HuH-7.5 (cell line): ENCODE data around the gene NUP214.
"Not testable (repeated sequence)": the region's sequence is repeated elsewhere in the genome, so short reads cannot be mapped to it uniquely, and the experiment has no call there.

ENCODE experiments used
- DNase-seq: peaks from one replicate; pipeline ENCODE4 v3.0.0; 2011; ENCODE audit warnings: low spot score

The NUP214 gene

DNA sequence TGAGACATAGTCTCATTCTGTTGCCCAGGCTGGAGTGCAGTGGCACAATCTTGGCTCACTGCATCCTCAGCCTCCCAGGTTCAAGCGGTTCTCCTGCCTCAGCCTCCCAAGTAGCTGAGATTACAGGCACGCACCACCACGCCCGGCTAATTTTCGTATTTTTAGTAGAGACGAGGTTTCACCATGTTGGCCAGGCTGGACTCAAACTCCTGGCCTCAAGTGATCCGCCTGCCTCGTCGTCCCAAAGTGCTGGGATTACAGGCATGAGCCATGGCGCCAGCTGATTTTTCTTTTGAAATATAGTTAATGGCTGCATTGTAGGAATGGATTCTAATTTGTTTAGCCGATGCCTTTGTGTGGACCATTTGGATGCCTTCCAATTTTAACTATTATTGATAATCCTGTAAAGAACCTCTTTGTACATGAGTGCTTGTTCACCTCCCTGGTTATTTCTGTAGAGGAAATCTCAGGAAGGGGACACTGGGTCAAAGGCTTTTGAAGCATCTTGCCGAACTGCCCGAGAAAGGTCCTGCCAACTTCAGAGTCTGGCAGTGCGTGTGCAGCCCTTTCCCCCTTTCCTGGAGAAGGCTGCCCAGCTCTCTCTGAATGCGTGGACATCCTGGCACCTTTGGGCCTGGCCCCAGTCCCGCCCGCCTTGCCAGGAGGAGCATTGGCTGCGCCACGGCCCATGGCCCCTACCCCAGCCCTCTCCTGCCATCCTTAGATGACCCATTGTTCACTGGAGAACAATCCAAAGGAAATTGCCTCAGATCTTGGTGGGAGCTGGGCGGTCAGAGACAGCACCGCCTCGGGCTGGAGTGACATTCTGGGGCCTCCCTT lies 8.9 kb upstream of the NUP214 start:
- no peak for DNase-seq

DNA sequence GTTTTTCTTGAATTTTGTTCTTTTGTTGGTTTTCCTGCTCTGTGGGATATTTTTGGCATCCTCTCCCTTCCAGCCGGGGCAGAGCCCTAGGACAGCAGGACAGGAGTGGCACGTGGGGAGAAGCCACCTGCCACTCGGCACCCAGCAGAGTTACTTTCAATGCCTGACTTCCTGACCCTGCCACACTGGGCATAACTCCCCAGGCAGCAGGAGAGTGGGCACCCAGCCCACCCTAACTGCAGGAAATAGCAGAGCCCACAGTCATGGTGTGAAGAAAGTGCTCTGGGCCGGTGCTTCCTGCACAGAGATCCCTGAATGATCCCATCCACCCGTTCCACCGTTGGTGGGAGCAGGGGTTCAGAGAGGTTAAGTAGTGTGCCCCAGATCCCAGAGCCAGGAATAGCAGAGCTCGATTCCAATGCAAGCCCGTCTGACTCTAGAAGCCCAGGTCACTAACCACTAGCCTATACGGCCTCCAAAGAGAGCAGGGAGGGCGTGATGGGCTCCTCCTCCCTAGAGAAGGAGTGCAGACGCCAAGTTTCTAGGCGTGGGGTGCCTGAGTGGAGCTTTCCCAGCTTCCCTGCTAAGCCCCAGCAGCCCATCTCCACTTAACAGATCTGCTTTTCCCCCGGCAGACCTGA lies 8.1 kb upstream of the NUP214 start:
- DNase-seq, result no peak

DNA sequence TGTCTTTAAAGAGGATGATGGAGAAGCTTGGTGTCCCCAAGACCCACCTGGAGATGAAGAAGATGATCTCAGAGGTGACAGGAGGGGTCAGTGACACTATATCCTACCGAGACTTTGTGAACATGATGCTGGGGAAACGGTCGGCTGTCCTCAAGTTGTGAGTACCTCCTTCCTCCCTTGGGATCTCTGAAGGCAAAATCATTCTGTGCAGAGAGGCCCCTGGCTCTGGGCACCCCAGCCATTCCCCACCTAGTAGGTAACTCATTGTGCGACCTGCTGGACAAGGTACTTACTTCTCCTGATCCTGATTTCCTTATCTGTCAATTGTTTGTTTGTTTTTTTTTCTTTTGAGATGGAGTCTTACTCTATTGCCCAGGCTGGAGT lies 7.6 kb upstream of the NUP214 start:
- no peak for DNase-seq

DNA sequence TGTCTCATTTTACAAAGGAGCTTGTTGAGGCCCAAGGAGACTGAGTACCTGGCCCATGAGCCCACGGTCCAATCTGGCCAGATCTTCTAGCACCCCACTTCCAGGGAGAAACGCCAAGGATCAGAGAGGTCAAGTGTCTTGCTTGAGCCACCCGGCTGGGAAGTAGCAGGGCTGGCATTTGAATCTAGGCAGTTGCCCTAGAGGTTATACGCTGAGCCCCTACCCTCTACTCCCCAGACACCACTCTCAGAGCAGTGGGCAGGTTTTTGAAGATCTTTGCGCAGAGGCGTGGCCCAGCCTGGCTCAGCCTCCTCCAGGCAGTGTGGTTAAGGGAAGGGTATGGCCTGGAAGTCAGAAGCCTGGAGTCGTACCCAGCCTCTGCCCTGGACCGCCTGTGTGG lies 5.8 kb upstream of the NUP214 start:
- no peak for DNase-seq

DNA sequence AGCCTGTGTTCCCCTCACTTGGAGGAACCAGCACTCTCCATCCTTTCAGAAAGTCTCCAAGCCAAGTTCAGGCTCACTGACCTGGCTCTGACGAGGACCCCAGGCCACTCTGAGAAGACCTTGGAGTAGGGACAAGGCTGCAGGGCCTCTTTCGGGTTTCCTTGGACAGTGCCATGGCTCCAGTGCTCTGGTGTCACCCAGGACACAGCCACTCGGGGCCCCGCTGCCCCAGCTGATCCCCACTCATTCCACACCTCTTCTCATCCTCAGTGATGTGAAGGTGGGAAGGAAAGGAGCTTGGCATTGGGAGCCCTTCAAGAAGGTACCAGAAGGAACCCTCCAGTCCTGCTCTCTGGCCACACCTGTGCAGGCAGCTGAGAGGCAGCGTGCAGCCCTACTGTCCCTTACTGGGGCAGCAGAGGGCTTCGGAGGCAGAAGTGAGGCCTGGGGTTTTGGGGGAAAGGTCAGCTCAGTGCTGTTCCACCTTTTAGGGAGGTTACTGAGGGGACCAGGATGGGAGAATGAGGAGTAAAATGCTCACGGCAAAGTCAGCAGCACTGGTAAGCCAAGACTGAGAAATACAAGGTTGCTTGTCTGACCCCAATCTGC lies 4.7 kb upstream of the NUP214 start:
- no peak for DNase-seq

DNA sequence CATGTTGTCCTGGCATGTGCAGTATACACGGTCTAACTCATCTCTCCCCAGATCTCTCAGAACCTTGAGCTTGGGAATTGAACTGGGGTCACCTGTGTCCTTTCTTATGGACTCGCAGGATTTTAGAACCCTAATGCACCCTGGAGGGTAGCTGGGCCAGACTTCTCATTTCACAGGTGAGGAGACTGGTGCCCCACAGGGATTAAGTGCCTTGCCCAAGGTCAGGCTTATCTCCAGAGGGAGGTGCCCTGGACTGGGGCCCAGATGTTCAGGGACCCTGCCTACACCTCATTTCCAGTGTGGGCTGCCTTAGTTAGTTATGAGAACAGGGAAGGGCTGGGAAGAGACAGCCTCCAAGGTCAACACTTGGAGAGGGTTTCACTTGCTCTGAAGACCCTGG lies 4.0 kb upstream of the NUP214 start:
- DNase-seq, result no peak

DNA sequence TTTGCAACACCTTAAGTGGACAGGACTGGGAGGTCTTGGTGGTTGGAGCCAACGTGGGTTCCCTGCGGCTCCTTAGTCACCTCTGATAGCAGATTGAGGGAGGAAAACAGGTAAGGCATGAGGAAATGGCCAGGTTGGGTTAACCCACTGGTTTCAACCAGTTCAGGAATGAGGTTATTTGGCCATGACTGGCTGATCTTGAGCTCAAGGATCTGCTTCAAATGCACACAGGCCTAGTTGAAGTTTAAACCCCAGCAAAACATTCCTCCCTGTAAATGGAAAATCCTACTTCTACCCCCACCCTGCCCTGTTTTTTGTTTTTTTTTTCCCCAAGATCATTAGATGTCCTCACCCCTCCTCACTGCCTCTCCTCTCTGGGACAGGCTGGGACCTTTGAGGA lies 3.2 kb upstream of the NUP214 start:
- no peak for DNase-seq

DNA sequence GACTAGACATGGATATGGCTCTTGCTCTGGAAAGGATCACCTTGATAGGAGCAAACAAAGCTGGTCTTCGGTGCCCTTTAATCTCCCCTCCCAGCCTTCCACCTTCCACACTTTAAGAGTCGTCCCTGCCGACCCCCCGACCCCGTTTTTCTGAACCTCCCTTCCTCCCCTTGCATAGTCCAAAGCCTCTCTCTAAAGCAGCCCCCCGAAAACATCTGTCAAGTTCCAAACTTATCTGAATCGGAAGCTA lies 423 bp upstream of the NUP214 start:
- no peak for DNase-seq

DNA sequence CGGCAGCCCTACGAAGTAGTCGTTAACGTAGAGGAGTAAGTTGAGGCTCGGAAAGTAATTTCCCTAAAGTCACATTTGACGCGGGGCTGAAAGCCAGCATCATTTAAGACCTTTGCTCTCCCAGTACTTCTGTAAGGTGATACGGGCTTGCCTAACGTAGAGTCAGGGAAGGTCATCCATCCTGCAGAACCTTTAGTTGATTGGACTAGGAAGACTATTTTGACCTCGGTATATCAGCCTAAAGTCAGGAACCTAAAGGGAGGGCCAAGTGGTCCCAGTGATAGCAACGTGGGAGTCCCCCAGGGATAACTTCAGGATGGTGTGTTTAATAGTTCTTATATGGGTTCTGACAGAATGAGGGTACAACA lies 657 bp downstream of the NUP214 start:
- no peak for DNase-seq

DNA sequence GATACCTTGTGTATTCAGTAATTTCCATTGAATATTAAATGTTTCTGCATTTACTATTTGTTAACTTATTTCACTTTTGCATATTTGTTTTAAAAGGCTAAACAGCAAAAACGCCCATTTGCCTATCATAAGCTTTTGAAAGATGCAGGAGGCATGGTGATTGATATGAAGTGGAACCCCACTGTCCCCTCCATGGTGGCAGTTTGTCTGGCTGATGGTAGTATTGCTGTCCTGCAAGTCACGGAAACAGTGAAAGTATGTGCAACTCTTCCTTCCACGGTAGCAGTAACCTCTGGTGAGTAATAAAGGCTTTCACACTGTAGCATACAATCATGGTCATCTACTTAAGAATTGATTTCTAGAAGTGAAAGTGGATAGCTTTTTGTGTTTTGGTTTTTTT lies 3.8 kb downstream of the NUP214 start:
- no peak for DNase-seq

DNA sequence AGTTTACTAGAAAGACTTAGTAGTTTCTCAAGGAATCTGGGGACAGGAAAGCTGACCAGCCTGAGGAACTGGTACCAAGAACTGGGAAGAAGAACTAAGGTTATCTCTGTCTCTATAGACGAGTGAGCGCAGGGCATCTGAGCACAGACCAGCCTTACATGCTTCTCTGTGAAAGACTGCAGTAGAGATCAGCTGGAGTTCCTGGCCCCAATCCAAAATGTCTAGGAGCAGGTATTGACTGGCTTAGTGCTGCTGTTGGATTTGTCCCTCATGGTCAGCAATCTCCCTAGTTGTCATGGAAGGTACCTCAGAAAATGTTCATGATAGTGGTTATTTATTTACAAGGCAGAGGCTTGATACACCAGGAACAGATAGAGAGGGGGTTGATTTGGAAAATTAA lies 13.3 kb downstream of the NUP214 start:
- no peak for DNase-seq

DNA sequence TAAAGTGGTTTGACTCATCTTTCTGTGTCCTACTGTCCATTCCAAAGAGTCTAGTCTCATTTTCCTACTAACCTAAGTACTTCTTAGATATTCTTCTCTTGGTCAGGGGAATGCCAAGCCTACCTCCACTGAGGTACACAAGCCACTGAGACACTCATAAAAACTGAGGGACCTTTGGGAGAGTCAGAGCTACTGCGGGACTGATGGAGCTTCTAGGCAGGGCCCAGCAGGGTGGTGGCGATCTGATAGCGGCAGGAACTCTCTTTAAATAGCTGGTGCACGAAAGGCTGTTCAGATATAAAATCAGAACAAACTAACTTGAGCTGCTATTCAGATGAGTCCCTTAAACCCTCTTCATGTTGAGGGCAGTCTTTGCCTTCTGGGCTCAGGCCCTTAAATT lies 14.7 kb downstream of the NUP214 start:
- no peak for DNase-seq

DNA sequence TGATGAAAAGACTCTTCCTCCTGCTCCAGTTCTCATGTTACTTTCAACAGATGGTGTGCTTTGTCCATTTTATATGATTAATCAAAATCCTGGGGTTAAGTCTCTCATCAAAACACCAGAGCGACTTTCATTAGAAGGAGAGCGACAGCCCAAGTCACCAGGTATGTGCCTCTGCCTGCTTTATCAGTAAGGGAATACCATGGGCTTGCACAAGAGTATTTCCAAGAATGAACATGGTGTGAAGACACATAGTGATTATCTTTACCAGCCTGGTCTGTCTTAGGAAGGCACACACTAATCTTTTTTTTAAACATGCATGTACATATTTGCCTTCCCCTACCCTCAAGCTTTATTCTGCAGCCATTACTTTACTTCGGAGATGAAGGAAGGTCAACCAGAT lies 15.2 kb downstream of the NUP214 start:
- no peak for DNase-seq

DNA sequence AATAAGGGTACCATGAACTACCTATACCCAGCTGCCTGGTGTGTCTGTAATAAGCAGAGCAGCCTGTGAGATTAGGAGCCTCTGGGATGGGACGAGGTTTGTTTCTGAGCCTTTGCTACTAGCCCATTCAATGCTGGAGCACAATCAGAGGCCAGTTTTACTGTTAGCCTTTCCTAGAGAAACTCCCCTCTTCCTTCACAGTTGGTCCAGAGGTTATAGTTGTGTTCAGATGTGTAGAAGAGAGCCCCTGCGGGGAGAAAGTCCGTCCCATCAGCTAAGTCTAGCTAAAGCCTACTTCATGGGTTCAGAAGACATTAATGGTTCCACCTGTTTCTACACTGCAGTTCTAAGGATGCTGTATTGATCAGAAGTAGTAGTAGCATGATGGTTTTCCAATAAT lies 16.8 kb downstream of the NUP214 start:
- no peak for DNase-seq

DNA sequence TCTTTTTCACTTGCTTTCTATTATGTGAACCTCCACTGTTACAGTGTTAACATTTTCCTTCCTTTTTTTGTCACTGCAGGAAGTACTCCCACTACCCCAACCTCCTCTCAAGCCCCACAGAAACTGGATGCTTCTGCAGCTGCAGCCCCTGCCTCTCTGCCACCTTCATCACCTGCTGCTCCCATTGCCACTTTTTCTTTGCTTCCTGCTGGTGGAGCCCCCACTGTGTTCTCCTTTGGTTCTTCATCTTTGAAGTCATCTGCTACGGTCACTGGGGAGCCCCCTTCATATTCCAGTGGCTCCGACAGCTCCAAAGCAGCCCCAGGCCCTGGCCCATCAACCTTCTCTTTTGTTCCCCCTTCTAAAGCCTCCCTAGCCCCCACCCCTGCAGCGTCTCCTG lies 18.8 kb downstream of the NUP214 start:
- DNase-seq, result no peak

DNA sequence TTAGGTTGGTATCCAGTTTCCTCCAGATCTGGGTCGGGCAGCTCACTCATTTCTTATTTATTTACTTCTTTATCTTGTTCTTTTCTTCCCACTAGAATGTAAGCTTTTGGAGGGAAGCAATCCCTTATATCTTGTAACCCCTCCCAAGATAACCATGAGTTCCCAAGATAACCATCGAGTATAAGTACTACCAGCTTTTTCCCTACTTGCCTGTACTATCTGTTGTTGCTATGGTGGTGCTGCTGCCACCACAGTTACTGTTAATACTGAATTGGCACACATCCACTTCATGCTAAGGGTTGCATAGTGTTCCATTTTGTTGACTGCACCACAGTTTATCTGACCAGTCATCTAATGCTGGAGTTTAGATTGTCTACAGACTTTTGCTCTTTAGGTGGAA lies 19.9 kb downstream of the NUP214 start:
- no peak for DNase-seq

DNA sequence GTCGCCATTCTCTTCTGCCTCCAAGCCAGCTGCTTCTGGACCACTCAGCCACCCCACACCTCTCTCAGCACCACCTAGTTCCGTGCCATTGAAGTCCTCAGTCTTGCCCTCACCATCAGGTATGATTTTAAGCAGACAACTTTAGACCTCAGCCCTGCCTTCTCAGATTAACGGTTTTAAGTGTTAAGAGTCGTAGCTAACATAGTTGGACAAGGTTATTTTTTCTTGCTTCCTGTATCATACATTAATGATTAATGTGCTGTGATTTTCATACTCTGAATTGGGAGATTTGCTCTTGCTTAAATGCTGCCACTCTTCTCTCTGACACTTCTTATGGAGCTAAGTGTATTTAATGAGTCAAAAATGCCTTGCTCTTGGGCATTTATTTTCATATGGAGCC lies 20.8 kb downstream of the NUP214 start:
- no peak for DNase-seq

DNA sequence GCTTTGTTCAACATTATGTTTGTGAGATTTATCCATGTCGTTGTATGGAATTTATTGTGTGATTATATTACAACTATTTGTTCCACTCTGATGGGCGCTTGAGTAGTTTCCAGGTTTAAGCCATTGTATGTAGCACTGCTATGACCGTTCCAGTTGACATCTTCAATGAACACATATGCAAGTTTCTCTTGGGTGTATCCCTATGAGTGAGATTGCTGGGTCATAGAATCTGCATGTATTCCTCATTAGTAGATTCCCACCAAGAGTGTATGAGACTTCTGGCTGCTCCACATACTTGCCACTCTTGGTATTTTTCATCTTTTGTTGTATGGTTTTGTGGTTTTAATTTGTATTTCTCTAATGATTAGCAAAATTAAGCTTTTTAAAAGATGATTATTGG lies 22.9 kb downstream of the NUP214 start:
- no peak for DNase-seq

DNA sequence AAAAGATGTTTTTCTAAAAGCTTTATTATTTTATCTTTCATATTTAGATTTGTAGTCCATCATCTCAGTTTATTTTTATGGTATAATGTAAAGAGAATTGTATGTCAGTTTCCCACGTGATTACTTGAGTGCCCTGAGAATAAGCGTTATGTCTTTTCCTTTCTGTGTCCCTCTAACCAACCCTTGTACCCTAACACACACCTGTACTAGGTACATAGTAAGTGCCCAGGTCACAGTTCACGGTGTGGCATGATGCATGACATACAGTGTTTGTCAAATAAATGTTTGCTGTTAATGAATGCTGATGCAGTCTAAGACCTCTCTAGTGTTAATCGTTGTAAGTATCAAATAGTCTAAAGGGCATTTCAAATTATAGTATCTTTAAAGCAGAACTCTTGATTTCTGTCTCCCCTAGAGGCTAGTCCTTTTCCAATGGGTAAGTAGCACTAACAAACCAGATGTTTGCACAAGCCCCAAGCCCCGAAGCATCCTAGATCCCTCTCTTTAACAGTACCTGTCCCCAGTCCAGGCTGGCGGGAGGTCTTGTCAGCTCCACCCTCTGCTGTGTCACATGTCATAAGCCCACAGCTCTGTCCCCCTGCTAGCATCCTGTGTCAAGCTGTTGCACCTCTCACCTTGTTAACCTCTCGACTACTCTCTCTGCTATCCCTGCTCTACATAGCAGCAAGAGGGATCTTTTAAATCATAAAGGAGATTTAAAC lies 23.7 kb downstream of the NUP214 start:
- no peak for DNase-seq

DNA sequence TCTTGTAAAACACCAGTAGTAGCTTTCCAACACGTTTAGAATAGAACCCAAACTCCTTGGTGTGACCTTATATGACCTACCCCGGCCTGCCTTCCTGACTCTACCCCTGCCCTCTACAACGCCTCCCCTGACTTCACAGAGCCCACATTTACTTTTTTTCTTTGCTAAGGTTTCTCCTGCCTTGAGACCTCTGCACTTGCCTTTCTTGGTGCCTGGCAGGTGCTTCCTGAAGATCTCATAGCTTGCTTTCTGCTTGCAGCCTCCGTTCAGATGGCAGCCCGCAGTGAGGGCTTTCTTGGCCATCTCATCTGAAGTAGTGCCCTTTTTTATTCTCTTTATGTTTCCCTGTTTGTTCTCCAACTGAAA lies 24.3 kb downstream of the NUP214 start:
- no peak for DNase-seq

DNA sequence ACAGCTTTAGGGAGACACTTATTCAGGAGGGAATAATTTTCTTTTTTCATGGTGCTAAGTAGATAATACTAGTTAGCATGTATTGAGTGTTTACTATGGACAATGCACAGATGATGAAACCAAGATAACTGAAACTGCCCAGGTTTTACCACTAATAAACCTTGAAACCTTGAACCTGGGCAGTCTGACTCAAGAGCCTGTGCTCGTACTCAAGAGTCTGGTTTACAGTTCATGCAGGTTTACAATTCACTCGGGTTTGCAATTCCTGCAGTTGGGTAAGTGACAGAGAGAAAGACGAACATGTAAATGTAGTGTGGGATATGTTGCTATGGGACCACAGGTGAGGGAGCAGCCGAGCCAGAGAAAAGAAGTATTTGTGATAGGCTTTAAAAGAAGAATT lies 28.2 kb downstream of the NUP214 start:
- DNase-seq, result no peak

DNA sequence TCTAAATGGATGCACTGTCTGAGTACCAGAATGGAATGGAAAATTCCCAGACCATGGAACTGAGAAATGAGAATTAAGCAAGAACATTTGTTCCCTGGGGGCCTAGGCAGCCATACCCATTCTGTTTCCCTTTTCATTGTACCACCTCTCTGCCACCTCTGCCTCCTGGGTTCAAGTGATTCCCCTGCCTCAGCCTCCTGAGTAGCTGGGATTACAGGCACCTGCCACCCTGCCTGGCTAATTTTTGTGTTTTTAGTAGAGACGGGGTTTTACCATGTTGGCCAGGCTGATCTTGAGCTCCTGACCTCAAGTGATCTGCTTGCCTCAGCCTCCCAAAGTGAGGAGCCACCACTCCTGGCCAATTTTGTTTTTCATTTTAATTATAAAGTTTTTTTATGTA lies 33.3 kb downstream of the NUP214 start:
- DNase-seq, result not testable (repeated sequence)

DNA sequence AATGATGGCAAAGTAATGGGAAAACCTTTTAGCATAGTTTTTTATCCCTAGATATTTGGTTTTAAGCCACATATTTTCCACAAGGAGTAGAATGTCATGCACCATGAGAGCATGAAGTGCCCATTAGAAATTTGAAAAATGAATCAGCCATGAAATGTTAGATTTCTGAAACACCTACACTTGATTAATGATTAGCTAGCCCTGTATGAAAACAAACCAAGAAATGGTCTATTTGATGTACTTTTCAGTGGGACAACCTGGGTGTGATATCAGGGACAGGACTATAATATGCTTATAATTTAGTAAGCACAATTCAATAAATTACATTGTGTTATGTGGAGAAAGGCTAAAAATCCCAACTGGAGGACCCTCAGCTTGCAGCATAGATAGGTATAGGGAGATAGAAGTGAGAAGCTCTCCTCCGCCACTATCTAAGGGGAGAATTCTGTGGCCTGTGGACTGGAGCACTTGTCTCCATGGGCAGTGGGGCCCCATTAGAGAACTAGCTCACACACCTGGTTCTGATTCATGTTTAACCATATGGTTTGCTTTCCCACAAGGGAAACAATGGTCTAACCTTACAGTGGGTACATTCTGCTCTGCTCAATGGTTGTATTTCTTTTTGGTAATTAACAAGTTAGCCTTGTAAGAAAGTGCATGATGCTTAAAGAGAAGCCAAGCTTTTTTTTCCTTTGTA lies 35.2 kb downstream of the NUP214 start:
- DNase-seq, result no peak
